Astrocyte (in vitro differentiated cells and primary cell): ENCODE data around the gene IL4I1. TPM values are rescaled to one million over a fixed set of nuclear protein-coding genes. Genes with fewer than 3 reads are reported as not detected.
A peak's percentile ranks its signal among the peaks of the same experiment; 100 is the strongest.

Source experiments
- DNase-seq: peaks from one replicate; pipeline ENCODE4 v3.0.0-alpha.2; 2010; ENCODE audit warnings: low read depth
- FAIRE-seq: peaks from 2 replicates; lab custom pipeline; 2011; peaks lifted over from hg19 to GRCh38; lab: Jason Lieb, UNC
- H2AFZ ChIP-seq: 2 replicates; pipeline ENCODE4 v1.6.0; 2012; ENCODE audit warnings: low read depth, low read length, inconsistent platforms
- H3K27ac ChIP-seq: 2 replicates; pipeline ENCODE4 v1.5.1; 2011; ENCODE audit warnings: low read depth, low read length, inconsistent platforms
- H3K27me3 ChIP-seq: 2 replicates; pipeline ENCODE4 v1.6.0; 2011; ENCODE audit warnings: low read length, inconsistent platforms; ENCODE audit not compliant: insufficient read depth
- H3K36me3 ChIP-seq: 2 replicates; pipeline ENCODE4 v1.5.1; 2011; ENCODE audit warnings: low read length, inconsistent platforms; ENCODE audit not compliant: insufficient read depth
- H3K4me1 ChIP-seq: 2 replicates; pipeline ENCODE4 v1.5.1; 2011; ENCODE audit warnings: low read length, inconsistent platforms; ENCODE audit not compliant: insufficient read depth
- H3K4me2 ChIP-seq: 2 replicates; pipeline ENCODE4 v1.6.0; 2012; ENCODE audit warnings: low read length, inconsistent platforms
- H3K4me3 ChIP-seq: 2 replicates; pipeline ENCODE4 v1.5.1; 2011; ENCODE audit warnings: low read depth, mild to moderate bottlenecking, low read length, inconsistent platforms; ENCODE audit not compliant: insufficient read depth
- H3K79me2 ChIP-seq: 2 replicates; pipeline ENCODE4 v1.6.0; 2012; ENCODE audit warnings: mild to moderate bottlenecking, low read length, inconsistent platforms; ENCODE audit not compliant: insufficient read depth
- H3K9ac ChIP-seq: 2 replicates; pipeline ENCODE4 v1.6.0; 2012; ENCODE audit warnings: mild to moderate bottlenecking, low read length, inconsistent platforms
- H3K9me3 ChIP-seq: 2 replicates; pipeline ENCODE4 v1.5.1; 2012; ENCODE audit warnings: low read depth, mild to moderate bottlenecking, low read length, inconsistent platforms; ENCODE audit not compliant: insufficient read depth
- H4K20me1 ChIP-seq: 2 replicates; pipeline ENCODE4 v1.6.0; 2012; ENCODE audit warnings: low read length, inconsistent platforms; ENCODE audit not compliant: insufficient read depth
- H3K27ac Mint-ChIP-seq: one replicate; pipeline ENCODE4 v1.8.0; 2021; ENCODE audit warnings: mild to moderate bottlenecking, mixed read lengths; ENCODE audit not compliant: unreplicated experiment
- H3K27me3 Mint-ChIP-seq: one replicate; pipeline ENCODE4 v1.8.0; 2021; ENCODE audit warnings: low read depth, mixed read lengths; ENCODE audit not compliant: unreplicated experiment
- H3K36me3 Mint-ChIP-seq: one replicate; pipeline ENCODE4 v1.8.0; 2021; ENCODE audit warnings: low read depth, mixed read lengths; ENCODE audit not compliant: unreplicated experiment
- H3K4me1 Mint-ChIP-seq: one replicate; pipeline ENCODE4 v1.8.0; 2021; ENCODE audit warnings: low read depth, mixed read lengths; ENCODE audit not compliant: unreplicated experiment
- H3K4me3 Mint-ChIP-seq: one replicate; pipeline ENCODE4 v1.8.0; 2021; ENCODE audit warnings: mild to moderate bottlenecking, moderate library complexity, mixed read lengths; ENCODE audit not compliant: unreplicated experiment
- H3K9me3 Mint-ChIP-seq: one replicate; pipeline ENCODE4 v1.8.0; 2021; ENCODE audit warnings: mild to moderate bottlenecking, mixed read lengths; ENCODE audit not compliant: unreplicated experiment
- EZH2 ChIP-seq: IDR thresholded peaks from 2 replicates; pipeline ENCODE4 v1.6.1; 2012; ENCODE audit warnings: mild to moderate bottlenecking, low read length, inconsistent platforms; ENCODE audit not compliant: insufficient read depth
- total RNA-seq: library from RNA; stranded (reverse); gene quantifications from 2 replicates; pipeline ENCODE4 v1.2.1, GENCODE V29; 2021
- TF ChIP-seq, protein P1 (sequence below): IDR thresholded peaks from 2 replicates; pipeline ENCODE4 v1.5.1; 2011; ENCODE audit warnings: low read depth, mild to moderate bottlenecking, inconsistent platforms, low read length, moderate library complexity; ENCODE audit not compliant: insufficient read depth

IL4I1 gene
- total RNA-seq, 1 donor from 2014 or later, result 0.27 TPM

DNA sequence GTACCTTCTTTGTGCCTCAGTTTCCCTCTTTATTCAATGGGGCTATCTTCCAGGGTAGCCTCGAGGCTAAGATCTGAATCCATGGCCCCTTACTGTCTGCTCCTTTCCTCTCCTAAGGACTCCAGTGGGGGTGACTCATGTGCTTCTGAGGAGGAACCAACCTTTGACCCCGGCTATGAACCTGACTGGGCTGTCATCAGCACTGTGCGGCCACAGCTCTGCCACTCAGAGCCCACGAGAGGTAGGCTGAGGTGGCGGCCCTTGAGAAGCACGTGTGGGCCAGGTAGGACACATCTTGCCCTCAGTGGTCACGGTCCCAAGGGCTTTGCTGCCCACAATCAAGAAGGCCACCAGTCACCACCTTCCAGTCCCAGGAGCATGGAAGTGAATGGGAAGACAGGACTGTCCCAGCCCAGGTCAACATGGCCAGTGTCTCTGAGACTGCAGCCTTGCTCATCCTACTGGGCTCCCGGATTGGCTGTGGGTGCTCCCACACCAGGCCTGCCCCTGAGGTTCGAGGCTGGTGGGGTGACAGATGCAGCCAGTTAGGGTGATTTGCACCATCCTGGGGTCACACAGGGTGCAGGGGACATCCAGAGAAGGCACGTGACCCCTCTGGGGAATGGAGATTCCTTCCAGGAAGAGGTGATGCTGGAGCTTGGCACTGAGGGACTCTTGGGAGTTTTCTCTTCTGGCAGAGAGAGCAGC is 16.4 kb downstream of the IL4I1 start:
- no peak overlapping the region for H3K4me3 Mint-ChIP-seq
- H3K9me3 Mint-ChIP-seq, result no peaks in the 10 kb centered on the region
- peaks cover 24% of the 10 kb centered on the region for H3K79me2 ChIP-seq
- H3K27ac ChIP-seq, result no peak overlapping the region
- H3K27ac Mint-ChIP-seq, result no peak overlapping the region
- peaks cover 6% of the 10 kb centered on the region for H3K9me3 ChIP-seq
- H4K20me1 ChIP-seq, result peaks cover 5% of the 10 kb centered on the region
- H3K4me1 Mint-ChIP-seq, result no peaks in the 10 kb centered on the region
- no peaks in the 10 kb centered on the region for H3K27me3 Mint-ChIP-seq
- H3K36me3 Mint-ChIP-seq, result peaks cover 24% of the 10 kb centered on the region
- H3K4me2 ChIP-seq, result no peak overlapping the region
- H3K27me3 ChIP-seq, result no peaks in the 10 kb centered on the region
- H3K4me1 ChIP-seq, result peaks cover 13% of the 10 kb centered on the region
- peaks cover 9% of the 10 kb centered on the region for H3K36me3 ChIP-seq
- DNase-seq (no peak), FAIRE-seq (no peak)
- no peak for TF ChIP-seq EZH2
- TF ChIP-seq, protein P1, sequence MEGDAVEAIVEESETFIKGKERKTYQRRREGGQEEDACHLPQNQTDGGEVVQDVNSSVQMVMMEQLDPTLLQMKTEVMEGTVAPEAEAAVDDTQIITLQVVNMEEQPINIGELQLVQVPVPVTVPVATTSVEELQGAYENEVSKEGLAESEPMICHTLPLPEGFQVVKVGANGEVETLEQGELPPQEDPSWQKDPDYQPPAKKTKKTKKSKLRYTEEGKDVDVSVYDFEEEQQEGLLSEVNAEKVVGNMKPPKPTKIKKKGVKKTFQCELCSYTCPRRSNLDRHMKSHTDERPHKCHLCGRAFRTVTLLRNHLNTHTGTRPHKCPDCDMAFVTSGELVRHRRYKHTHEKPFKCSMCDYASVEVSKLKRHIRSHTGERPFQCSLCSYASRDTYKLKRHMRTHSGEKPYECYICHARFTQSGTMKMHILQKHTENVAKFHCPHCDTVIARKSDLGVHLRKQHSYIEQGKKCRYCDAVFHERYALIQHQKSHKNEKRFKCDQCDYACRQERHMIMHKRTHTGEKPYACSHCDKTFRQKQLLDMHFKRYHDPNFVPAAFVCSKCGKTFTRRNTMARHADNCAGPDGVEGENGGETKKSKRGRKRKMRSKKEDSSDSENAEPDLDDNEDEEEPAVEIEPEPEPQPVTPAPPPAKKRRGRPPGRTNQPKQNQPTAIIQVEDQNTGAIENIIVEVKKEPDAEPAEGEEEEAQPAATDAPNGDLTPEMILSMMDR, result no peak
- H3K4me3 ChIP-seq, result no peak overlapping the region
- no peak overlapping the region for H2AFZ ChIP-seq
- no peak overlapping the region for H3K9ac ChIP-seq

DNA sequence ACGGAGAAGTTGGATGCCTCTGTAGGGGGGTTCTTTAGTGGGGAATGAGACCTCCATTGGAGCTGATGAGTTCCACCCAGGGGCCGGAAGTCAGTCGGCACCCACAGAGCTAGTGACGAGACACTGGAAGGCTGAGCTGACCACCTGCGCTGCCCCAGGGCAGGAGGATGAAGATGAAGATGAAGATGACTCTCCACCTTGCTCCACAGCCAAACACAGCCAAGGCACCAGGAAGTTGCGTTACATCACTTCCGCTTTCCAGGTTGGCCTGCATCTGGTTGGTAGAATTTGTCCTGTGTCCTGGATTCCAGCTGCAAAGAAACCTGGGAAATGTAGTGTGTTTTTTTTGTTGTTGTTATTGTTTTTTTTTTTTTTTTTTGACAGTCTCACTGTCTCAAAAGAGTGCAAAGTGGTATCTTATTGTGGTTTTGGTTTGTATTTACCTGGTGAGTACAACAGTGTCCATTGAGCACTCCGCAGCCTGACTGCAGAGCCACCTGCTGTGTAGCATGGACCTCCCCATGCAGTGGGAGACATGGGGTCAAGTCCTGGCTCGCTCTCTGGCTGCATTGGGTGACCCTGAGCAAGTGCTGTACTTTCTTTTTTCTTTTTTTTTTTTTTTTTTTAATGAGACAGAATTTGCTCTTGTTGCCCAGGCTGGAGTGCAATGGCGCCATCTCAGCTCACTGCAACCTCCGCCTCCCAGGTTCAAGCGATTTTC is 17.3 kb downstream of the IL4I1 start:
- H3K4me3 ChIP-seq, result no peak overlapping the region
- no peaks in the 10 kb centered on the region for H3K27me3 ChIP-seq
- H3K27ac ChIP-seq, result no peak overlapping the region
- H2AFZ ChIP-seq, result no peak overlapping the region
- no peak overlapping the region for H3K4me2 ChIP-seq
- H3K9ac ChIP-seq, result no peak overlapping the region
- H3K27me3 Mint-ChIP-seq, result no peaks in the 10 kb centered on the region
- no peak for DNase-seq
- FAIRE-seq, result no peak
- TF ChIP-seq EZH2, result no peak
- TF ChIP-seq, protein P1, result no peak
- peaks cover 21% of the 10 kb centered on the region for H3K36me3 Mint-ChIP-seq
- H4K20me1 ChIP-seq, result peaks cover 5% of the 10 kb centered on the region
- H3K36me3 ChIP-seq, result peaks cover 9% of the 10 kb centered on the region
- peaks cover 3% of the 10 kb centered on the region for H3K4me1 Mint-ChIP-seq
- H3K9me3 Mint-ChIP-seq, result no peaks in the 10 kb centered on the region
- no peak overlapping the region for H3K4me3 Mint-ChIP-seq
- H3K79me2 ChIP-seq, result peaks cover 33% of the 10 kb centered on the region
- no peak overlapping the region for H3K27ac Mint-ChIP-seq
- H3K9me3 ChIP-seq, result peaks cover 6% of the 10 kb centered on the region
- H3K4me1 ChIP-seq, result peaks cover 20% of the 10 kb centered on the region

DNA sequence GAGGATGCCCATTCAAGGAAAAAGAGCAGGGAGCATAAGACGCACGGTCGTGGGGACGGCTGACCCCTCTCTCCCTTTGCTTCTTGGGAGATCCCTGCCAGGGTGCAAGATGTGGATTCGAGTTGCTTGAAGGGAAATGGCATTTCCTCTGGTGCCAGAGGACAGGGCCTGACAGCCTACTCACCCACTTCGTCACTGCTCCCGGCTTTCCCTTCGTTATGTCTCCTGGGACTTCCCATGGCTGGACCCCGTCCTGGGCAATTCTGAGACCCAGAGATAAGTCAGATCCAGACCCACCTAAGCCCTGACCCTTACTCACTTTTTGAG is 18.0 kb downstream of the IL4I1 start:
- no peak for DNase-seq
- Histone ChIP-seq H3K4me2 (peak overlapping the region; percentile 93), H3K27ac (no peak overlapping the region), H3K27me3 (no peaks in the 10 kb centered on the region), H2AFZ (peak overlapping the region; percentile 84), H4K20me1 (peaks cover 5% of the 10 kb centered on the region), H3K36me3 (peaks cover 7% of the 10 kb centered on the region), H3K4me1 (peaks cover 20% of the 10 kb centered on the region), H3K4me3 (peak overlapping the region; percentile 88), H3K9me3 (peaks cover 6% of the 10 kb centered on the region), H3K79me2 (peaks cover 40% of the 10 kb centered on the region), H3K9ac (peak overlapping the region; percentile 99)
- TF ChIP-seq EZH2, result no peak
- TF ChIP-seq, protein P1, result no peak
- Mint-ChIP-seq H3K9me3 (no peaks in the 10 kb centered on the region), H3K4me3 (no peak overlapping the region), H3K27ac (peak overlapping the region; percentile 71), H3K4me1 (peaks cover 3% of the 10 kb centered on the region), H3K27me3 (no peaks in the 10 kb centered on the region), H3K36me3 (peaks cover 22% of the 10 kb centered on the region)
- no peak for FAIRE-seq
